H1 (cell line): Measurements from ENCODE around the gene NAB1. TPM values are rescaled to one million over a fixed set of nuclear protein-coding genes. Genes with fewer than 3 reads are reported as not detected.
A peak's percentile ranks its signal among the peaks of the same experiment; 100 is the strongest.

ENCODE experiments used
- CTCF ChIA-PET: fragments of 300-600 bp; sonication (Branson Sonifier 250); formaldehyde crosslinking; loops from one replicate; lab custom pipeline; 2021; ENCODE audit not compliant: partially characterized antibody; lab: Charles Lee
- POLR2A ChIA-PET: fragments of 300-600 bp; sonication (Branson Sonifier 250); formaldehyde crosslinking; loops from one replicate; lab custom pipeline; 2021; ENCODE audit warnings: inconsistent platforms; ENCODE audit not compliant: partially characterized antibody; lab: Charles Lee
- DNase-seq, 2 experiments: peaks; one replicate each; pipeline versions ENCODE4 v3.0.0 to v3.0.0-alpha.2; 2010 to 2022; ENCODE audit warnings: low spot score in 2 of 2, low read depth in 1 of 2, mixed read lengths in 1 of 2
- FAIRE-seq: peaks from 2 replicates; lab custom pipeline; 2011; peaks lifted over from hg19 to GRCh38; lab: Jason Lieb, UNC
- H2AFZ ChIP-seq: 2 replicates; pipeline ENCODE4 v1.8.1; 2012; ENCODE audit warnings: low read length, inconsistent platforms
- H2AK5ac ChIP-seq: 2 replicates; pipeline ENCODE4 v1.6.1; 2013; ENCODE audit warnings: low read depth, low read length
- H2BK120ac ChIP-seq: replicated peaks from 2 replicates; pipeline ENCODE3; 2013; ENCODE audit warnings: low read depth, low read length, inconsistent platforms
- H2BK12ac ChIP-seq: 2 replicates; pipeline ENCODE4 v1.6.1; 2013; ENCODE audit warnings: low read depth, low read length
- H2BK15ac ChIP-seq: 2 replicates; pipeline ENCODE4 v1.6.1; 2013; ENCODE audit warnings: low read length
- H2BK20ac ChIP-seq: 2 replicates; pipeline ENCODE4 v1.6.1; 2013; ENCODE audit warnings: low read length
- H2BK5ac ChIP-seq: 2 replicates; pipeline ENCODE4 v1.6.1; 2013; ENCODE audit warnings: low read depth, low read length
- H3K14ac ChIP-seq: 2 replicates; pipeline ENCODE4 v1.6.1; 2013; ENCODE audit warnings: inconsistent platforms; ENCODE audit not compliant: insufficient read length
- H3K18ac ChIP-seq: 2 replicates; pipeline ENCODE4 v1.6.1; 2013; ENCODE audit warnings: low read length; ENCODE audit errors: extremely low read depth
- H3K23ac ChIP-seq: 2 replicates; pipeline ENCODE4 v1.6.1; 2013; ENCODE audit warnings: inconsistent platforms; ENCODE audit not compliant: insufficient read length
- H3K23me2 ChIP-seq: 2 replicates; pipeline ENCODE4 v1.6.1; 2013; ENCODE audit warnings: low read depth, low read length
- H3K27ac ChIP-seq: 2 replicates; pipeline ENCODE4 v1.6.1; 2011; ENCODE audit warnings: low read depth, low read length, inconsistent platforms
- H3K27me3 ChIP-seq, 4 experiments: replicated peaks in 1 of 4; 1 replicate in 1 of 4; 2 replicates in 3 of 4; pipeline versions ENCODE4 v1.6.1 to v1.8.1; 2011 to 2013; ENCODE audit warnings: low read length in 3 of 4, mild to moderate bottlenecking in 3 of 4, inconsistent platforms in 2 of 4, mixed read lengths in 2 of 4, moderate library complexity in 1 of 4; ENCODE audit not compliant: control insufficient read depth in 3 of 4, insufficient read depth in 3 of 4; ENCODE audit errors: extremely low read depth in 1 of 4
- H3K36me3 ChIP-seq, 4 experiments: 2 replicates each; pipeline versions ENCODE4 v1.6.1 to v1.8.1; 2011 to 2013; ENCODE audit warnings: mild to moderate bottlenecking in 4 of 4, low read length in 3 of 4, moderate library complexity in 2 of 4, control low read depth in 1 of 4, inconsistent platforms in 1 of 4; ENCODE audit not compliant: insufficient read depth in 4 of 4, control insufficient read depth in 2 of 4
- H3K4ac ChIP-seq: replicated peaks from 2 replicates; pipeline ENCODE3; 2013; ENCODE audit warnings: low read length, low read depth, mixed read lengths, inconsistent platforms; ENCODE audit not compliant: insufficient read length
- H3K4me1 ChIP-seq, 4 experiments: replicated peaks in 1 of 4; 1 replicate in 1 of 4; 2 replicates in 3 of 4; pipeline versions ENCODE4 v1.6.1 to v1.8.1; 2011 to 2013; ENCODE audit warnings: low read length in 3 of 4, inconsistent platforms in 2 of 4, mixed read lengths in 1 of 4; ENCODE audit not compliant: insufficient read depth in 4 of 4, control insufficient read depth in 3 of 4
- H3K4me2 ChIP-seq, 2 experiments: 2 replicates each; pipeline versions ENCODE4 v1.6.1 to v1.8.1; 2011 to 2013; ENCODE audit warnings: low read depth in 2 of 2, low read length in 2 of 2, control low read depth in 1 of 2, inconsistent platforms in 1 of 2, mild to moderate bottlenecking in 1 of 2; ENCODE audit not compliant: insufficient read depth in 1 of 2
- H3K4me3 ChIP-seq, 4 experiments: fragments of 200-600, 300-600 bp in 1 of 4; sonication (generic), shearing (Covaris generic), sonication (Bioruptor Twin) in 1 of 4; 2 replicates each; pipeline versions ENCODE4 v1.5.1 to v1.8.1; 2011 to 2016; ENCODE audit warnings: low read length in 4 of 4, low read depth in 3 of 4, control low read depth in 2 of 4, inconsistent platforms in 2 of 4, mild to moderate bottlenecking in 2 of 4, mixed read lengths in 1 of 4, moderate library complexity in 1 of 4; ENCODE audit not compliant: insufficient read depth in 2 of 4; ENCODE audit errors: extremely low read depth in 1 of 4
- H3K56ac ChIP-seq: replicated peaks from 2 replicates; pipeline ENCODE3; 2013; ENCODE audit warnings: low read depth, mild to moderate bottlenecking, mixed read lengths, low read length, inconsistent platforms; ENCODE audit not compliant: insufficient read length
- H3K79me1 ChIP-seq: 2 replicates; pipeline ENCODE4 v1.6.1; 2013; ENCODE audit warnings: low read depth, low read length, control low read depth
- H3K79me2 ChIP-seq, 2 experiments: 2 replicates each; pipeline versions ENCODE4 v1.6.1 to v1.8.1; 2012 to 2013; ENCODE audit warnings: low read length in 2 of 2, mild to moderate bottlenecking in 2 of 2, inconsistent platforms in 1 of 2; ENCODE audit not compliant: insufficient read depth in 2 of 2, control insufficient read depth in 1 of 2
- H3K9ac ChIP-seq, 4 experiments: replicated peaks in 1 of 4; 1 replicate in 1 of 4; 2 replicates in 3 of 4; pipeline versions ENCODE4 v1.6.1 to v1.8.1; 2011 to 2013; ENCODE audit warnings: low read depth in 3 of 4, low read length in 3 of 4, control low read depth in 2 of 4, mild to moderate bottlenecking in 2 of 4, moderate library complexity in 2 of 4, inconsistent platforms in 1 of 4; ENCODE audit errors: extremely low read depth in 1 of 4
- H3K9me3 ChIP-seq, 2 experiments: 2 replicates each; pipeline versions ENCODE4 v1.6.1 to v1.8.1; 2012 to 2013; ENCODE audit warnings: mild to moderate bottlenecking in 2 of 2, moderate library complexity in 2 of 2, control low read depth in 1 of 2, inconsistent platforms in 1 of 2, low read depth in 1 of 2, low read length in 1 of 2, mixed read lengths in 1 of 2; ENCODE audit not compliant: insufficient read depth in 2 of 2
- H4K20me1 ChIP-seq, 2 experiments: replicated peaks in 1 of 2; 2 replicates each; pipeline versions ENCODE3 to v1.8.1; 2011 to 2013; ENCODE audit warnings: inconsistent platforms in 2 of 2, low read length in 2 of 2, mild to moderate bottlenecking in 1 of 2; ENCODE audit not compliant: insufficient read depth in 2 of 2, control insufficient read depth in 1 of 2
- H4K5ac ChIP-seq: 2 replicates; pipeline ENCODE4 v1.6.1; 2013; ENCODE audit warnings: low read length, low read depth, mixed read lengths, inconsistent platforms; ENCODE audit not compliant: insufficient read length
- H4K8ac ChIP-seq: 2 replicates; pipeline ENCODE4 v1.8.0; 2013; ENCODE audit warnings: mild to moderate bottlenecking, moderate library complexity, low read length, inconsistent platforms; ENCODE audit not compliant: insufficient read depth; ENCODE audit errors: extremely low read depth
- H4K91ac ChIP-seq: replicated peaks from 2 replicates; pipeline ENCODE3; 2013; ENCODE audit warnings: low read length, mixed read lengths, inconsistent platforms; ENCODE audit not compliant: insufficient read length
- BRCA1 ChIP-seq: IDR thresholded peaks from 2 replicates; pipeline ENCODE4 v1.6.1; 2012; ENCODE audit warnings: low read depth, low read length, improper control_type of control experiment
- MAFK ChIP-seq: IDR thresholded peaks from 2 replicates; pipeline ENCODE4 v1.6.1; 2012; ENCODE audit warnings: low read depth, mild to moderate bottlenecking, improper control_type of control experiment, low read length
- SP4 ChIP-seq: IDR thresholded peaks from 2 replicates; pipeline ENCODE4 v1.6.1; 2012; ENCODE audit warnings: low read length, inconsistent platforms
- SUZ12 ChIP-seq: fragments of 200-600 bp; sonication (generic); IDR thresholded peaks from 2 replicates; pipeline ENCODE4 v1.6.1; 2012; ENCODE audit warnings: mild to moderate bottlenecking, inconsistent platforms, low read length, moderate library complexity, mixed read lengths
- WGBS, 2 experiments: shearing (Covaris generic) in 1 of 2; methylation state at CpG; one replicate each; pipeline versions ENCODE4 v1.1.6 to v1.1.7; 2013 to 2015; ENCODE audit warnings: low lambda C conversion rate in 2 of 2, mixed read lengths in 2 of 2, inconsistent platforms in 1 of 2, low coverage in 1 of 2, missing lambda C conversion rate in 1 of 2; ENCODE audit not compliant: insufficient replicate concordance in 2 of 2, insufficient coverage in 1 of 2, insufficient read length in 1 of 2; ENCODE audit errors: extremely low coverage in 1 of 2, missing lambda C conversion rate in 1 of 2; 5-methylcytosine and 5-hydroxymethylcytosine counted together
- polyA plus RNA-seq, 7 experiments: library from polyadenylated mRNA; depleted of rRNA in 3 of 7; stranded (reverse) in 5 of 7; unstranded in 2 of 7; fragments of >200 nt in 5 of 7; fragments of 200-250 nt in 2 of 7; gene quantifications; 1 replicate in 5 of 7; 2 replicates in 1 of 7; 4 replicates in 1 of 7; pipeline versions ENCODE4 v1.2.1 to v1.2.3, GENCODE V29; 2011 to 2013; ENCODE audit warnings: missing spikeins in 2 of 7, mixed read lengths in 2 of 7
- total RNA-seq: library from RNA; stranded (reverse); fragmentation: NEBNext Ultra II Directional; extraction: Animal tissue kit (Norgen Biotek cat#: 25700); gene quantifications from 2 replicates; pipeline ENCODE4 v1.2.1, GENCODE V29; 2021

Gene NAB1
- total and polyA plus RNA-seq, 2 of the 8 experiments (the other 6 are each of a cell fraction or from before 2014, with no cell fraction given): 8.5 to 28.6 TPM

GRCh38 chr2:190718652-190719526 lies 70.0 kb downstream of the NAB1 start:
- no peak overlapping the region for H2AK5ac ChIP-seq
- H2BK20ac ChIP-seq: no peak overlapping the region
- no peaks in the 10 kb centered on the region for H3K79me2 ChIP-seq
- H3K27me3 ChIP-seq: no peaks in the 10 kb centered on the region
- H3K9me3 ChIP-seq: no peaks in the 10 kb centered on the region
- 93% methylated on average over 7 of the region's 7 CpGs; no CpG with 5 or more reads in 1 of the 2 experiments for WGBS, 2 experiments
- H3K23ac ChIP-seq: no peak overlapping the region
- H3K4me2 ChIP-seq: no peak overlapping the region
- ChIA-PET POLR2A (no interaction called here), CTCF (interaction anchor here (1.1 to 1.8 kb wide), 2 partner anchors 11 to 62 kb away, joined by 4 to 5 read pairs; no protein-coding TSS in a partner anchor)
- no peak overlapping the region for H3K14ac ChIP-seq
- H4K8ac ChIP-seq: no peak overlapping the region
- no peaks in the 10 kb centered on the region for H3K79me1 ChIP-seq
- H2BK15ac ChIP-seq: no peak overlapping the region
- H2BK120ac ChIP-seq: no peak overlapping the region
- no peak overlapping the region for H3K18ac ChIP-seq
- DNase-seq (peak in 1 of 2 experiments; percentile 29), FAIRE-seq (no peak)
- no peak overlapping the region for H3K4ac ChIP-seq
- peak overlapping the region; percentile 4; the same call in 1 of the 2 replicates for H2AFZ ChIP-seq
- H3K9ac ChIP-seq: no peak overlapping the region
- no peak overlapping the region for H4K91ac ChIP-seq
- H3K4me1 ChIP-seq: no peaks in the 10 kb centered on the region
- no peak overlapping the region for H4K5ac ChIP-seq
- no peaks in the 10 kb centered on the region for H3K36me3 ChIP-seq
- H3K27ac ChIP-seq: no peak overlapping the region
- no peaks in the 10 kb centered on the region; the same call in 1 of the 2 replicates for H3K23me2 ChIP-seq
- no peak overlapping the region for H2BK5ac ChIP-seq
- no peaks in the 10 kb centered on the region for H4K20me1 ChIP-seq
- no peak overlapping the region for H3K4me3 ChIP-seq
- no peak overlapping the region for H3K56ac ChIP-seq
- no peak overlapping the region for H2BK12ac ChIP-seq
- TF ChIP-seq BRCA1: no peak
- TF ChIP-seq SP4: no peak
- no peak for TF ChIP-seq MAFK
- TF ChIP-seq SUZ12: no peak
